ENCODE measurements around the gene ZBTB20.
"Not testable (repeated sequence)": the region's sequence is repeated elsewhere in the genome, so short reads cannot be mapped to it uniquely, and the experiment has no call there.

ZBTB20 gene

DNA sequence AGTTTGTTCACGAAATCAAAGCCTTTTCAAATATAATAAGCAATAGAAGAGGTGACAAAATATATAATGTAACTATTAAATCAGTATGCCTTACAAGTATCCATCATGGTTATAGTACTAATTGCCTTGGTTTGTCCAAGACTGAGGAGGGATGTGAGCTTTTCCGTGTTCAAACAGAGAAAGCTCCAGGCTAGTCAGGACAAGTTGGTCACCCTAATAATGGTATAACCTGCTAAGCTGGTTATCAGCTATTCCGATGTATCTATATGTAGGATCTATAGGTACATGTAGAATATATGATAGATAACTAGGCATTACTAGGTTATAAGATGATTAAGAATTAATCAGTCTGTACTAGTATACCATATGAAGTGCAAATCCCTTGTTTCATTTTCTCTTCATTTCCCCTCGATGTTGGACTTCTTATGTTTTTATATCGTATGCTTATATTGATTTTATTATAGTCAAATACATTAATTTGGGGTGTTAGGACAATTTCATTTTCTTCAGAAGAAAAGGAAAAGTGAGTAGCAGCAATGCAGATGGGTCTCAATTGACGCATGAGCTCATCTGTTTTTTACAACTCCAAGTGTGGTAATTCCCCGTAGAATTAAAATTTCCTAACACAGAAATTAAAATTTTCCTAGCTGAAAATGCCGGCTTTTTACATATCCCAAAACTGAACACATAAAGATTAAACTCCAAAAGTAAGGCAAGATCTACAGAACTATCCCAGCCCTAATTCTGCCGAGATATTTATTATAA, 434.2 kb downstream of the ZBTB20 start:
- DNase-seq: no peak

DNA sequence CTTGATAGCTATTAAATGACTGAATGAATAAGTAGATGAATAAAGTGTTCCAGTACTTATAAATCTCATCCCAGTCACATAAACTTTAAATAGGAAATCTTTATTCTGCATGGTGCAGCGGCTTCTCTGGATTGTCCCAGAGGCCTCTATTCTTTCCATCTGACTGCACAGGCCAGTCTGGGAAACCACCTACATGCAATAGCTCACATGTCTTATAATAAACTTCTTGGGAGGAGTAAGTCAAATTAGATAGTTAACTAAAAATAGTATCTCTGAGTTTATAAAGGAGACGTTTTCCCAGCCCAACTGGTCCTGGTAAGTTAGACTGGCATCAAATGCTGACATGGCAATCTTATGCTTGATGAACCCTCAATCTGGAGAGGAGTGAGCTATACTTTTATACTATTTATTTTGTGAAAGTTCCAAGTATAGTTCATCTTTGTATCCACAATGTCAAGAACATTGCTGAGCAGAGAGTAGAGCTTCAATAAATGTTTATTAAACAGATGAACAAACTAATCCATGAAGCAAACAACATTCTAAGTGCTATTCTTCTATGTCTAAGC, 435.7 kb downstream of the ZBTB20 start:
- DNase-seq: no peak

DNA sequence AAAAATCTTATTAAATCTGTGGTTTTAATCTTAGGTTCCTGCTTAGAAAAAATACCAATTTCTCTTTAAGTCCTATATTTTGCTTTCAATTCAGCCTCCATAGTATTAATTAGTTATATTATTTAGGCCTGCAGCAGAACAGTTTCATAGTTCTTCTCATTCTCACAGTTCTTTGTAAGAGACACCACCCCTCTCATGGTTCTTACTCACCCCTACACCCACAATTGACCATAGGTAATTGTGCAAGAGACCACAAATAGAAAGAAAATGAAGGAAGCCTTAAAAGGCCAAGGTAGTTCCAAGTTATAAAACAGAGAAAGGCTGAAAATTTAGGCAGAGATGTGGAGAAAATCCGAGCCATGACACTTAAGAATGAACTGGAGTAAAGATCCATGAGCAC, 438.0 kb downstream of the ZBTB20 start:
- no peak for DNase-seq

DNA sequence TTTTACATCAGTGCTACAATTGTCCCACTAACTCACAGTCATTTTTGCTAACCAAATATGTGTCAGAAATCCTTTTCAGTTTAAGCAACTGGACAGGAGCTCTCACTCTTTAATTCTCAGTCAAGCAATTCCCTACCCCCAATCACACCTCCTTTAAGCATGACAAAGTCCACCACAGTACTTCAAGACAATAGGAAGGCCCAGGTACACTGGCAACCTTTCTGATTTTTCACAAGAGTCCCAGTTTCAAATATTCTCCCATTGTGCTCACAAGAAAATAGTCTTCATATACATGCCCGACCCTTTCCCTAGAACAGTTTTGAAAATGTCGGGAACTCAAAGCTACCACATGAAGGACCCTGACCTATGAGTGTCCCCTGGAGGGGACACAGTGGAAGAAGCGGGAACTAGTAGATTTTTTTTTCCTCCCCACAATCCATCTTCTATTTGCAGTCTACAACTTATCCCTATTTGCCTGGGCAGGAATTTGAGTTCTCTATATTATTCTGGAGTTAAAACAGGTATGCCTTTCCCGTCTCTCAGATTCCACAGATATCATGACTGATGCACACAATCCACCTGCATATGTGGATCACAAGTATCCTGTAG, 439.7 kb downstream of the ZBTB20 start:
- DNase-seq: no peak

DNA sequence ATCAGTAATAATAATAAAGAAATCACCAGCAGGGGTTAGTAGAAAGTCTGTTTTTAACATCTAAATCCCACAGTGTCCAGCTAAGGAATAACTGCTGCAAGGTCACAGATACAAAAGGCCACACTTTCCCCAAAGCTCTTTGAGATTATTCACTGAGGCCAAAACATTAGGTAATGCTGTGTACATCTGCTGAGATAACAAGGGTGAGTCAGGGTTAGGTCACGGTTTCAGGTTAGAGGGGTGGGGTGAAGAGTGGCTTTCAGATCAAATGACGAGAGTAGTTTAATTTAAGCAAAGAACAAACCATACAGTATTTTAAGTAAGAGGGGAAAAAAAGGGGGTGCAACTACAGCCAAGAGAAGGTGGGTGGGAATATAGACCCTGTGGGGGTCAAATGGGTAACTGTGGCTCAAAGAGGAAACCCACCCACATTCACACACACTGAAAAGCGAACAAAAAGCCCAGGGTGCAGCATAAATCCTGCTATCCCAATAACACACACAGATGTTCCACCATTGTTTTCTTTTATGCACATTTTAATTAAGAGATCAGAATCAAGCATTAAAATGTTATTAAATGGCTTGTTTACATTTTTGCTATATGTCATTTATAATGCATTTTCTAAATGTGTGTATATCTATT, 440.4 kb downstream of the ZBTB20 start:
- peak; percentile 16 for DNase-seq

DNA sequence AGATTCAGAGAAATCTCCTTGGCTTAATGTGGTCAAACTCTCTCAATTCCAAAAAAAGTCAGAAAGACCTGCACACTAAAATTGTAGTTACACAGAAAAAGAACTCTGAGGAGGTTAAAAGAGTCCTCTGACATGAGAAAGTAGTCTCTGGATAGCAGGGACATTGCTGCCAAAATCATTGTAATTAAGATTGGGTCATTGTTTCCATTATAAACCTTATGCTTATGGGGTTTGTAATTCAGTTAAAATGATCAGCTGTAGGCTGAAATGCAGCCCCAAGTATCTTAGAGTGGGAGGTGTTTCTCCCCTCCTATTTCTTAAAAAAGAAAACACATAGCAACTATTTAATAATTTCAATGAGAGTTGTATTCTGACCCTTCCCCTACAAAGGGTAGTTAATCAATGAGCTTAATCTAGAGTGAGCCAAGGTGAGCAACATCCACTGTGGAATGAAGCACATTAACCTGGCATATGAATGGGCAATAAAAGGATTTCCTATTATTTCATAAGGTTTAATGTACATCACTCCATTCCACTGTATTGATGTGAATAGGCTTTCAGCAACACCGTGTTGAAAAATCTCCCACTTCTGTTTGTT, 446.4 kb downstream of the ZBTB20 start:
- no peak for DNase-seq

DNA sequence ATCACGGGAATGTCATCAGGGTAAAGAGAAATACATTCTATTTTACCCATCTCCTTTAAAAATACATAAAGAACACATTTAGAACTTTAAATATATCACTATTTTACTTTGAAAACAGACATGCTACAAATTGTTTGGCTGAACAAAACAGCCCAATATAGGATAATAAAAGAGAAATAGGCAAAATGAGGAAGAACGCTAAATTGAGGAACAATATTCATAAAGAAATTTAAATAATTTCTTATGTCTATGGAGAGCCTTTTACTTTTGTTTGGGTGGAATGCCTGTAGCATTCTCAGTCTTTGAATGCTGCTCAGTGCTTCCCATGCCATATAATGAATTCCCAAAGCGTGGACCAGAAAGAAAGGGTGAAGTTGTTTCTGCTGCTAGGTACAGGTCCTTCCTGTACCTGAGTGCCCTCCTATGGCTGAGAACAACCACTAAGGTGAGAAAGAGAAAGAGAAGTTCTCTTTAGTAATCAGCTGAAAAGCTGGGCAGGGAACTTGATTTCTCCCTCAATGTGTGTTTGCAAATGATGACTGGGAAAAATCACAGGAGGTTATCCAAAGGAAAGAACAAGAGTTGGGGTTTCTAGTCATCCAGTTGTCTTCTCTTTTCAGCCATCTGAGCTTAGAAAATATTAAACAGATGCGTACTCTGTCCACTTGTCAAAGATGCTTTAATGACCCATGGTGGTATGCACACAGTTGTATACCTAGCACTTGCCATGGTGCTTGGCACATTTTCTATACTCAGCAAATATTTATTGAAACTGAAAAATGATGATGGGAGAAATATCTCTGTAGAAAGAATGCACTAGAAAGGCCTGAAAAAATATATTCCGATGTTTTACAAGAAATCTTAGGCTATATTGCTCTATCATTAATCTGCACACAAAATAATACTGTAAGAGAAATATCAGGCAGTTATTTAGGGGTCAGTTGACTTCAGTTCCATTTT, 448.7 kb downstream of the ZBTB20 start:
- DNase-seq: no peak

DNA sequence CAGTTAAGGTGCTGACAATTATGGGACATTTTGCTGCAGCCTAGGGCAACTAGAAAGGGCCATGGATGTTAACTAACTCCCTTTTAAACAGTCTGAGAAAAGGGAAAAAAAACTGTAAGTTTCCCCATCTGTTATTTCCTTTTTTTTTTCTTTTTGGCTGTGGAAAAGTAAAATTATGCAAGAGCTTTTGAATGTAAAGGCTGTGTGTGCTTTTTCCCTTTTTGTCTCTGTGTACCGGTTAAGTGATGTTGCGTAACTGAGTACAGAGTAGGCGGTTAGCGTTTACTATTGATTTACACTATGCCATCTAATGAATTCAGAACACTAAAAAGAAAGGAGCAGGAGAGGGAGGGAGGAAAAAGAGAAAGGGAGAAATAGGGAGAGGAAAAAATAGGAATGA, 449.7 kb downstream of the ZBTB20 start:
- no peak for DNase-seq

DNA sequence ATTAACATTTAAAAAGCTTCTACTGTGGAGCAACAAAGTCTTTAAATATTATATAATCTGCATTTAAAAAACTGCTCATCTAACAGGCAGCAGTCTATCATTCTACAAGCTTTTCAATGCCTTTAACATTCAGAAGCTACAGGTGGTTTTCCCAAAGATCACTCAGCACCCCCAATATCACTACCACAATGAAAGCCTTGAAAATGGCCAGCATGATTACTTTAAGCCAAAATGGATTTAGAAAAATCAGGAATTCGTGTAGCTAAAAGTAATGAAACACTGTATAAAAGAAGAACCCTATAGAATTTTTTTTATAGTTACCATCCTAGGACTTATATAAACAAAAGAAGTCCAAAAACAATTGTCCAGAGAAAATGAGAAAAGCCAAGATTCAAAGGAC, 452.8 kb downstream of the ZBTB20 start:
- no peak for DNase-seq

DNA sequence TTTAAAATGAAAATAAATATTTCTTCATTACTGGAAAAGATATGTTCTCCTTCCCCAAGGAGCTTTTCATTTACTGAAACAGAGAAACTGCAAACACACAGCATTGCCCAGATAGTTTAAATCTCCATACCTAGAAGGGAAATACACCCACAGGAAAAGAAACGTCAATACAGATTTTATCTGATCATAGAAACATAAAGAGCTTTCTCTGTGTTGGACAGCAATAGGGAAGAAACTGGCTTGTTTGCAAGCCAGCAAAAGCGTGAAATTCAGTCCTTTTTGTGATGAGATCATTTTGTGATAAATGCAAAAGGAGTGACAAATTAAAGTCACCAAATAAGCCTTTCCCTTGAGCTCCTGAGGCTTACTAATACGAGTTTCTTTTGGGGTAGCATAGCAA, 455.2 kb downstream of the ZBTB20 start:
- DNase-seq: no peak

DNA sequence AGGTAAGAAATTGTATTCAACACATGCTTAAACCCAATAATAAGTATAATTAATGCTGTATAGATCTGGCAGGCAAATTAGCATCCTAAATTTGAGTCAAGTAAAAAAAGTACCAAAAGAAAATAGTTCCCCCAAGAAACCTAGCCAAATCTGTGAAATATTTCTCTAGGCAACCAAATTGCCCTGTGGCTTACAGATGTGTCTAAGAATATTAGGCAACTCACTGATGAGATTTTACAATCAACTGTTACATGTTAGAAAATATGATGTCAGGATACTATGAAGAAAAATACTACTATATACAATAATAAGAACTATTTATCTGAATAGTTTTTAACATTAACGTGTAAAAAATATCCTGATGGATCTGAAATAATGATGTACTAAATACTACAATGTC, 456.2 kb downstream of the ZBTB20 start:
- no peak for DNase-seq

DNA sequence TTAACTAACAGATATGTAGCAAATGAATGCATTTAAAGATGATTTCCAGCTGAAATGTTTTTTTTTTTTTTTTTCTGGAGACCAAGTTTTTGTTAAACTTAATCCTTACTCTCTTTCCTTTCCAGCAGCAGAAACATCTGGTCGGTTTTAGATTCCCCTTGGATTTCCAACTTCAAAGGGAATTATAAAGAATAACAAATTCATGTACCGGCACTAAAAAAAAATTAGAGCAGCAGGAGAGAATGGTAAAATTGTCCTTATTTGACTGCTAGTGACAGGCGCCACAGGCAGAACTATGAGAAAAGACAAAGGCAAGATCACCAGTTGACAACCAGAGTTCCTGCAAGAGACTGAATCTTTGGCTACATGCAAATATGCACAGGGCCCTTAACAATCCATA, 459.9 kb downstream of the ZBTB20 start:
- no peak for DNase-seq

DNA sequence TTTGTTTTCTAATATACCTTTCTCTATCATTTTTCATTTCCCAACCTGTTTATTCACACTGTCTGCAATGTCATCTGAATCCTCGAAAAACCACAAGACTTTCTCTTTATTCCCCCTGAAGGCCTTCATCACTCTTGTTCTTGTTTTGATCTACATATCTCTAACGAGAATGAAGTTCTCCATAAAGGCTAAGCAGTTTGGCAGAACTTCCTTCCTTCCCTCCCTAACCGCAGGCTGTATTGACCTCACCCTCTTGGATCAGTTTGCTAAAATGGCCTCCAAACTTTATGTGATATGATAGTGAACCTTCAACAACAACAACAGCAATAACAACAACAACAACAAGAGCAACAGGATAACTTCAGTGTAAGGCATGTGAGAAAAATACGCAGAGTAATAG, 460.5 kb downstream of the ZBTB20 start:
- DNase-seq: peak; percentile 4

DNA sequence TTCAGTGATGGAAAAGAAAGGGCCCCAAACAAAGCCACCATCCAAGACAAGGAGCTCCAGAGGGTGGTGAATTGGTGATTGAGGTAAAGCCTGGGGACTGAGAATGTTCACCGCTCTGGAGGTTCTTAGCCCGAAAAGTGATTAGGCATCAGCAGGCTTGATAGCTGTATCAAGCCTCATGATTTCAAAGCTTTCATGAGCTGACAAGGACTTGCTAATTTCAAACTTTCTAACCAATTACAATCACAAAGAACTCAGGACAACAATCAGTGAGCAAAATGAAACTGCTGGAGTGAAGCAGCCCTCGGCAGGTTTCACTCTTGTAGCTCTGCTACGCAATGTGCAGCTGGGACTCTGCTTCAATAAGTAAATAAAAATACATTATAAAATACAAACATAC, 461.9 kb downstream of the ZBTB20 start:
- no peak for DNase-seq

DNA sequence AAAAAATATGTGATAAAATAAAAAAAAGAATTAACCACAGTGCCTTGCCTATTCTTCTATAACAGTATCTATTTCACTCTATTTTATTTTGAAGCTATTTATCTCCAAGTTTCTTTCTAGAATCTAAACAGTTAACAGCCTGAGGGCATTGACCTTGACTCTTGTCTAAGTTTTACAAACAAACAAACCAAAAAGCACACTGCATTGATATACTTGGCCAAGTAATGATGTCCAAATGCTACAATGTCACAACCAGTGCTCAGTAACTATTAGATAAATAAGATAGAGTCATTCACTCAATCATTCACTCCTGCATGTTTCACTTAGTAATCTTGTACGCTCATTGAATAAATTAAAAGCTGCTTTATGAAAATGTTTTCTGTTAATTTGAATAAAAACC, 466.8 kb downstream of the ZBTB20 start:
- DNase-seq: no peak

DNA sequence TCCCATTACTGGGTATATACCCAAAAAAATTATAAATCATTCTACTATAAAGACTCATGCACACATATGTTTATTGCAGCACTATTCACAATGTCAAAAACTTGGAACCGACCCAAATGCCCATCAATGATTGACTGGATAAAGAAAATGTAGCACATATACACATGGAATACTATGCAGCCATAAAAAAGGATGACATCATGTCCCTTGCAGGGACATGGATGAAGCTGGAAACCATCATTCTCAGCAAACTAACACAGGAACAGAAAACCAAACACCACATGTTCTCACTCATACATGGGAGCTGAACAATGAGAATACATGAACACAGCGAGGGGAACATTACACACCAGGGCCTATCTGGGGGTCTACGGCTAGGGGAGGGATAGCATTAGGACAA, 467.3 kb downstream of the ZBTB20 start:
- not testable (repeated sequence) for DNase-seq

DNA sequence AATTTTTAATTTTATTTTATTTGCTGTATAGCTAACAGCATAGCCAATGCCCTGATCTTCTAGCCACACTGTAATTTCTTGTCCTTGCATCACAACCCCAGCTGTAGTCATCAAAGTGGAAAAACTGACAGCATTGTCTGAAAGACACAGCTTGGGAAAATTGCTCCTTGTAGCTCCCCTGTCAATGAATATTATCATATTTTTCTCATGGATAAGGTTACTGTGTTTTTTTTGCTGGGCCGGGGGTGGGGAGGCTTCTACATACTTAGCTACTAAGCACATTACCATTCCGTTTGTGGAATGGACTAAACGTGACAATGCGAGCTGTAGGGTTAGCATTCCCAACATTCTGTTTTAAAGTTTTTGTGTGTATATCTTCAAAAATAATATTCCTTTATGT, 472.0 kb downstream of the ZBTB20 start:
- peak; percentile 36 for DNase-seq

DNA sequence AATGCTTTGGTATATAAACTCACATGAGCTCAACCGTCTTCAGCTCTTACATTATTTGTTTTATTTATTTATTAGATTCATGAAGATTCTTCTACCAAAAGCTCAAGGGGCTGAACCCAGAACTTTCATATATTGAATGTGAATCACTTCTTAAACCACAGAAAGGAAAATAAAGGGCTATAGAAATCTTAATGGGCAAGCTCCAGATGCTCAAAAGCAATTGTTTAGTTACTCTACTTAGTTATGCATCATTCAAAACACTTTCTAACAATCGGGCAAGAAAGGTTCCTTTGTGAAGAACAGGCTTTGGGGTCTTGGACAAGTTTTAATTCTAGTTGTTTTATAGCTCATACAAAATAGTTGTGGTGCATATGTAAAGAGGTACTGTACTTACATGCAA, 473.1 kb downstream of the ZBTB20 start:
- peak; percentile 23 for DNase-seq

DNA sequence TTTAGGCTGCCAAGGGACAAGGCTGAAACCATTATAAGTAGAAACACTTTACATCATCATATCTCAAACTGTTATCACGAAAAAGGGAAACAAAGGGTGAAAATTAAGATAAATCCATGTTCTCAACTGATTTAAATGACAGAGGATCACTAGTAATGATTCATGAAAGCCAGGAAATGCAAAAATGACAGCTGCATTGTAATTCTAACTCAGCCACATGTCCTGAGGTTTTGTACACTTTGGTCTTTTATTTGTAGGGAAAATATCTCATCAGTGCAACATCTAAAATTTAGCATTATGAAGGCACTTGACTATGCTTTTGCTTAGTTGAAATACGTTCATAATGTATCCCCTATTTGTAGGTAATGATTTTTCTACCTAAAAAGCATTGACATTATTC, 473.6 kb downstream of the ZBTB20 start:
- no peak for DNase-seq

DNA sequence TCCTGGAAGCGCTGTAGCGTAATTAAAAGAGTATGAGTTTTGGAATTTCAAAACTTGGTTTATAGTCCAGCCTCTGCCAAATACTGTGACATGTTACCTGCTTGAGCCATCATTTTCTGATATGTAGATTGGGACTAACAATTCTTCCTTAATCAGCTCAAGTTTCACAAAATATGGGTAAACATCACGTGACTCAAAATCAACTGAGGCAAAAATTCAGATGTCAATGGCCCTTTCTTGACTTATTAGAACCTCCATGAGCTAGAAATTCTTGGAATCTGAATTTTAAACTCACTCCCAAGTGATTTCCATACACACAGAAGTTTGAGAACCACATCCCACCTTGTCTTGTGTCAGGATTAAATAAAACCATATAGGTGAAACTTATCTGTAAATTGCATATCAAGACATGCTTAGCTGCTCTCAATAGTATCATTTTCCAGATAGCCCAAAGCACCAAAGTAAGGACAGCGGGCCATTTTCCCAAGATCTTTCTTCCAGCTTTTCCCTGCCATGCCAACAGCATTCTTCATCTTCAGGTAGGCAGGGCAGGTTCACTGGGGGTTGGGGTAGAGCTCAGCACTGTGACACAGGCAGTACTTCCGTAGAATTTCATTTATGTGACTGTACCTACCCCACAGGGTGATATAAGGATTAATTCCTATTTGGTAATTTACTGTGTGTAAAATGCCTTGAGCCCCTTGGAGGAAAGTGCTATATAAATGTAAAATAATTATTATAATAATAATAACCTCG, 474.2 kb downstream of the ZBTB20 start:
- DNase-seq: no peak

DNA sequence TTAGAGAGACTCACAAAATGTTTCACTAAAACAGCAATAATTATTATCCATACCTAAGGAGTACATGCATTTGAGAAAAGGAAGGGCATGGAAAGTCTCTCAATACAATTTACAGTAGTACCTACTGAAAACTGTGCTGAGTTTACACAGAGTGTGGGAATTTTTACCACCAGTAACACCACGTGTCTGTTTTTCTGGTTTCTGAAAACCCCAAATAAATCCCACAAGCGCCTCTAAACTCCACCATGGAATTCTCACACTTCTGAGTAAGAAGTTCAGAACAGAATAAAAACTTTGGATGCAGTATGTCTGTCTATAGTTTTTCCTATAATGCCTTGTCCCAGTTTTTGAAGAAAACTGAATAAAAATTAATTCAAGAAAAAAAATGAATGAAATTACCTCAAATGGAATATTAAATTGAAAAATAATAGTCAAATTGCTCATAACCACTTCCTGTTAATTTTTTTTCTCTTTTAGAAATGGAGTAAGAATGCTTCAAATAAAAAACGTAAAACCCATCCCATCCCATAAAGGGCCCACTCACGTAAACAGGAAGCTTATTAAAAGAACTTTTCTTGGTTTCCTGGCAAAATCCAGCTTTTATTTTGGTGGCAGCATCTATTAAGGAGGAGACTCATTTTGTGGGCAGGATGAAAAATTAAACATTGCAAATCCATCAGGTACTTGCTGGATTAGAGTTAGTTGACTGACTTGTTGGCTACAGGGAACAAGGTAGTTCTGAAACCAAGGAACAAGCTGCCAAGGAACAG, 475.2 kb downstream of the ZBTB20 start:
- no peak for DNase-seq

All from fibroblast of skin of abdomen (primary cell).